ENCODE results near the gene ZNF619.
A peak's percentile ranks its signal among the peaks of the same experiment; 100 is the strongest.

Gene ZNF619

GRCh38 chr3:40476478-40477470 is at the start of gene ZNF619:
Gene ZNF619 (plus strand): TSS chr3:40477122. CDS start chr3:40477980, 858 bp downstream.
- peak within 1 kb of the TSS; percentile 73; the same call in 1 of the 2 replicates for H3K4me3 ChIP-seq (ENCODE audit: low read length)

GRCh38 chr3:40432793-40433192 is 44.1 kb upstream of the ZNF619 start:
- Histone ChIP-seq H3K9ac (ENCODE audit: low read depth, low read length) (no peak overlapping the region), H3K27me3 (ENCODE audit: insufficient read depth, low read length) (no peaks in the 10 kb centered on the region), H3K4me1 (ENCODE audit: insufficient read depth, low read length) (no peaks in the 10 kb centered on the region), H3K4me3 (ENCODE audit: low read length) (no peak overlapping the region), H3K9me3 (ENCODE audit: insufficient read depth, low read depth, low read length) (no peaks in the 10 kb centered on the region; the same call in 1 of the 2 replicates), H3K27ac (ENCODE audit: low read length) (no peak overlapping the region), H3K36me3 (ENCODE audit: insufficient read depth, low read depth, low read length) (no peaks in the 10 kb centered on the region)

More at GRCh38 chr3:40476478-40477470, at the start of gene ZNF619:
- Histone ChIP-seq H3K36me3 (ENCODE audit: insufficient read depth, low read depth, low read length) (no peaks in the 10 kb centered on the region), H3K4me1 (ENCODE audit: insufficient read depth, low read length) (no peaks in the 10 kb centered on the region), H3K27ac (ENCODE audit: low read length) (no peak within 1 kb of the TSS), H3K9me3 (ENCODE audit: insufficient read depth, low read depth, low read length) (no peaks in the 10 kb centered on the region), H3K27me3 (ENCODE audit: insufficient read depth, low read length) (no peaks in the 10 kb centered on the region), H3K9ac (ENCODE audit: low read depth, low read length) (peak within 1 kb of the TSS; percentile 73; the same call in 1 of the 2 replicates)

DNA sequence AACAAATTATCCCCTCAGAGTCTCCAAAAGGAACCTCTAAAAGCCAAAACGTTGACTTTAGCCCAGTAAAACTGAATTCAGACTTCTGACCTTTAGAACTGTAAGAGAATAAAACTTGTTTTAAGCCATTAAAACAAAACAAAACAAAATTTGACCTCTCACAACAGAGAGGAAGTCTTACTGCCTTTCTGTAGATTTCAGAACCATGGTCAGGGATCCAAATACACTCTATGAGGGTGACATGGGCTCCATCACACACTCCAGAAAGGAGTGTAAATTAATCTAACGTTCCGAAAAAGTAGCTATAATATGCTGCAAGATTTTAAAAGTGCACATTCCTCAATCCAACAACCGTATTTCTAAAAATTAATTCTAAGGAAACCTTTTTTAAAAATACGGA is 39.0 kb upstream of the ZNF619 start:
- no peaks in the 10 kb centered on the region for H3K4me1 ChIP-seq (ENCODE audit: insufficient read depth, low read length)
- H3K27ac ChIP-seq (ENCODE audit: low read length): no peak overlapping the region
- no peaks in the 10 kb centered on the region for H3K36me3 ChIP-seq (ENCODE audit: insufficient read depth, low read depth, low read length)
- no peak overlapping the region for H3K4me3 ChIP-seq (ENCODE audit: low read length)
- H3K9me3 ChIP-seq (ENCODE audit: insufficient read depth, low read depth, low read length): no peaks in the 10 kb centered on the region; the same call in 1 of the 2 replicates
- H3K9ac ChIP-seq (ENCODE audit: low read depth, low read length): no peak overlapping the region
- no peaks in the 10 kb centered on the region for H3K27me3 ChIP-seq (ENCODE audit: insufficient read depth, low read length)

DNA sequence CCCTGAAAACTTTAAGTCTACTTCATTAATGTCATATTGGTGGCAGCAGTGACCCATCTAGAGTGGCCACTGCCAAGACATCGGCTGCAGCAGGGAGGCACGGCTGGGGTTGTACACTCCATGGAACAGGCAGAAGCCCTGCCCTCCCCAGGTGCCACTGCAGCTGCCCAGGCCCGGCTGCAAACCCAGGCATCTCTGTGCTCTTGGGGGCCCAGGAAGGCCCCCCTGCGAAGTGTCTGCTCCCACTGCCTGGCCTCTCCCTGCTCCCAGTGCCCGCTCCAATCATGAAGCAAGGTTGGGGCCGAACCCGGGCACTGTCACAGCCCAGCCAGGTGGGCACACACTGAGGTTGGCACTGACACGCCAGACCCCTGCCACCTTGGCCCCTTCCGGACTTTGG is 31.9 kb upstream of the ZNF619 start:
- no peak overlapping the region for H3K4me3 ChIP-seq (ENCODE audit: low read length)
- H3K27ac ChIP-seq (ENCODE audit: low read length): no peak overlapping the region
- H3K27me3 ChIP-seq (ENCODE audit: insufficient read depth, low read length): no peaks in the 10 kb centered on the region
- H3K4me1 ChIP-seq (ENCODE audit: insufficient read depth, low read length): no peaks in the 10 kb centered on the region
- H3K36me3 ChIP-seq (ENCODE audit: insufficient read depth, low read depth, low read length): no peaks in the 10 kb centered on the region
- no peaks in the 10 kb centered on the region for H3K9me3 ChIP-seq (ENCODE audit: insufficient read depth, low read depth, low read length)
- H3K9ac ChIP-seq (ENCODE audit: low read depth, low read length): no peak overlapping the region

- Histone ChIP-seq H3K36me3 (ENCODE audit: insufficient read depth, low read depth, low read length) (no peaks in the 10 kb centered on the region), H3K27me3 (ENCODE audit: insufficient read depth, low read length) (no peaks in the 10 kb centered on the region), H3K9me3 (ENCODE audit: insufficient read depth, low read depth, low read length) (no peaks in the 10 kb centered on the region), H3K9ac (ENCODE audit: low read depth, low read length) (no peak overlapping the region), H3K4me1 (ENCODE audit: insufficient read depth, low read length) (no peaks in the 10 kb centered on the region), H3K4me3 (ENCODE audit: low read length) (no peak overlapping the region), H3K27ac (ENCODE audit: low read length) (no peak overlapping the region)
These were observed 31.0 kb upstream of the ZNF619 start for GRCh38 chr3:40445880-40446279.

DNA sequence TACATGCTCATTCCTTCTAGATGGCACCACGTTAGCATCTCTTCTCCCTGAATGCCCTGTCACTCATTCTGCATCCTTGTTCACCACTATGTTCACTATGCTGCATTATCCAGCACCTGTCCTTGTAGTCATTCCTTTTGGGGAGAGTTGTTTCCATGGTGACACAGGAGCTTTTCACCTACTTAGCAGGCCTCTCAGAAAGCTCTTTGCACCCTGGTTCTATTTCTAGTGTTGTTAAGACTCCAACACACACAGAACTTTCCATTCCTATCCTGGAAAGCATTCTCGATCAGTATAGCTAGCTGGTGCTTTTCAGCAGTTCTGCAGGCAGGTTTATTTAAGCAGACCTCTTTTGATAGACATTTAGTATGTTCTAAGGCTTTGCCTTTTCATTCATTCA is 26.5 kb upstream of the ZNF619 start:
- Histone ChIP-seq H3K27ac (ENCODE audit: low read length) (no peak overlapping the region), H3K36me3 (ENCODE audit: insufficient read depth, low read depth, low read length) (no peaks in the 10 kb centered on the region), H3K4me3 (ENCODE audit: low read length) (no peak overlapping the region), H3K9ac (ENCODE audit: low read depth, low read length) (no peak overlapping the region), H3K27me3 (ENCODE audit: insufficient read depth, low read length) (no peaks in the 10 kb centered on the region), H3K4me1 (ENCODE audit: insufficient read depth, low read length) (no peaks in the 10 kb centered on the region), H3K9me3 (ENCODE audit: insufficient read depth, low read depth, low read length) (no peaks in the 10 kb centered on the region)

- H3K27ac ChIP-seq (ENCODE audit: low read length): no peak overlapping the region
- no peaks in the 10 kb centered on the region for H3K4me1 ChIP-seq (ENCODE audit: insufficient read depth, low read length)
- H3K4me3 ChIP-seq (ENCODE audit: low read length): no peak overlapping the region
- no peak overlapping the region for H3K9ac ChIP-seq (ENCODE audit: low read depth, low read length)
- H3K9me3 ChIP-seq (ENCODE audit: insufficient read depth, low read depth, low read length): no peaks in the 10 kb centered on the region
- no peaks in the 10 kb centered on the region for H3K27me3 ChIP-seq (ENCODE audit: insufficient read depth, low read length)
- H3K36me3 ChIP-seq (ENCODE audit: insufficient read depth, low read depth, low read length): no peaks in the 10 kb centered on the region
These were observed 25.4 kb upstream of the ZNF619 start for GRCh38 chr3:40451551-40451950.

DNA sequence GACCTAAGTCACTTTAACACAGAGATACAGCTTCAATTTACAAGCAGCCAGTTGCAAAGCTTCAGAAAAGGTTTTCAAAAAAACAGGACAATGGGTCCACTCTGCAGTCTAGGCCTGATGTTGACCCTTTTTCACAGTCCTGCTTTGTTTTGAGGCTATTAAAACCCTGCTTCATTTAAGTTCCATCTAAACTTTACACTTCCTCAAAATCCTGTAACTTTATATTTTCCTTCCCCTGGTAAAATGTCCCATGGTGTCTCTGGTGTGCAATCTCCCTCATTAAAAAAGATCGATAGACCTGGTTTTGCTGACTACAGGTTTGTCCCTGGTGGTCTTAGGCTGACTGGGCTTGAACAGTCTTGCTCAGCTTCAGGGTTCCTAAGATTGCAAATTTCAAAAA is 24.9 kb upstream of the ZNF619 start:
- Histone ChIP-seq H3K36me3 (ENCODE audit: insufficient read depth, low read depth, low read length) (no peaks in the 10 kb centered on the region), H3K27me3 (ENCODE audit: insufficient read depth, low read length) (no peaks in the 10 kb centered on the region), H3K4me1 (ENCODE audit: insufficient read depth, low read length) (no peaks in the 10 kb centered on the region), H3K9ac (ENCODE audit: low read depth, low read length) (peak overlapping the region; percentile 86; the same call in 1 of the 2 replicates), H3K9me3 (ENCODE audit: insufficient read depth, low read depth, low read length) (no peaks in the 10 kb centered on the region), H3K4me3 (ENCODE audit: low read length) (peak overlapping the region; percentile 87), H3K27ac (ENCODE audit: low read length) (peak overlapping the region; percentile 50)

- Histone ChIP-seq H3K27ac (ENCODE audit: low read length) (peak overlapping the region; percentile 50), H3K27me3 (ENCODE audit: insufficient read depth, low read length) (no peaks in the 10 kb centered on the region), H3K4me1 (ENCODE audit: insufficient read depth, low read length) (no peaks in the 10 kb centered on the region), H3K4me3 (ENCODE audit: low read length) (peak overlapping the region; percentile 87), H3K9me3 (ENCODE audit: insufficient read depth, low read depth, low read length) (no peaks in the 10 kb centered on the region), H3K9ac (ENCODE audit: low read depth, low read length) (peak overlapping the region; percentile 86; the same call in 1 of the 2 replicates), H3K36me3 (ENCODE audit: insufficient read depth, low read depth, low read length) (no peaks in the 10 kb centered on the region)
These were observed 24.4 kb upstream of the ZNF619 start for GRCh38 chr3:40452562-40452875.

- Histone ChIP-seq H3K36me3 (ENCODE audit: insufficient read depth, low read depth, low read length) (peaks cover 5% of the 10 kb centered on the region), H3K4me3 (ENCODE audit: low read length) (peak overlapping the region; percentile 87), H3K9me3 (ENCODE audit: insufficient read depth, low read depth, low read length) (no peaks in the 10 kb centered on the region), H3K27ac (ENCODE audit: low read length) (peak overlapping the region; percentile 50), H3K9ac (ENCODE audit: low read depth, low read length) (peak overlapping the region; percentile 86; the same call in 1 of the 2 replicates), H3K4me1 (ENCODE audit: insufficient read depth, low read length) (peaks cover under 1% of the 10 kb centered on the region; the same call in 1 of the 2 replicates), H3K27me3 (ENCODE audit: insufficient read depth, low read length) (no peaks in the 10 kb centered on the region)
These were observed 23.8 kb upstream of the ZNF619 start for GRCh38 chr3:40452876-40453730.

DNA sequence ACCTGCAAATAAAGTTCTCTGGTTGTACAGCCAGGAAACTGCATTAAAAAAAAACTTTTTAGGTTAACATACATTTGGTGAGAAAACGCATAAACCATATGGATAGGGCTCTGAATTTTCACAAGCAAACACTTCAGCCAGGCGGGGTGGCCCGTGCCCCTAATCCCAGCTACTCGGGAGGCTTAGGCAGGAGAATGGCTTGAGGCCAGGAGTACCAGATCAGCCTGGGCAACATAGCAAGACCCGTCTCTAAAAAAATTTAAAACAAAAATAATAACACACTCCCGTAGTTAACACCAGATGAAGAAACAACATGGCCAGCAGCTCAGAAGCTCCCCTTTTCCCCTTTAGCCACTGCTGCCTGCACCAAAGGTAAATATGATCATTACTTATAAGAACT is 23.0 kb upstream of the ZNF619 start:
- Histone ChIP-seq H3K27me3 (ENCODE audit: insufficient read depth, low read length) (no peaks in the 10 kb centered on the region), H3K36me3 (ENCODE audit: insufficient read depth, low read depth, low read length) (peaks cover 13% of the 10 kb centered on the region), H3K4me3 (ENCODE audit: low read length) (peak overlapping the region; percentile 87), H3K9ac (ENCODE audit: low read depth, low read length) (peak overlapping the region; percentile 63; the same call in 1 of the 2 replicates), H3K4me1 (ENCODE audit: insufficient read depth, low read length) (peaks cover 9% of the 10 kb centered on the region; the same call in 1 of the 2 replicates), H3K9me3 (ENCODE audit: insufficient read depth, low read depth, low read length) (no peaks in the 10 kb centered on the region), H3K27ac (ENCODE audit: low read length) (no peak overlapping the region)

Measured in iPS-20b (cell line).